ENCODE data around the gene TTLL11. TPM values are rescaled to one million over a fixed set of nuclear protein-coding genes. Genes with fewer than 3 reads are reported as not detected.

TTLL11 gene
- total RNA-seq, 1 donor from 2014 or later, result 4.0 TPM

GRCh38 chr9:122100756-122101155, 7.6 kb upstream of the TTLL11 start:
- no peak for DNase-seq (ENCODE audit: low spot score)
- TF ChIP-seq CTCF (IDR thresholded peaks at IDR 0.05; ENCODE audit: unreplicated experiment), result no peak
- H3K9me3 Mint-ChIP-seq (ENCODE audit: unreplicated experiment), result no peaks in the 10 kb centered on the region
- H3K27me3 Mint-ChIP-seq (ENCODE audit: unreplicated experiment), result peaks cover 4% of the 10 kb centered on the region
- peaks cover 4% of the 10 kb centered on the region for H3K4me1 Mint-ChIP-seq (ENCODE audit: unreplicated experiment)
- no peak overlapping the region for H3K4me3 Mint-ChIP-seq (ENCODE audit: unreplicated experiment)
- H3K36me3 Mint-ChIP-seq (ENCODE audit: low read depth, unreplicated experiment), result peaks cover 3% of the 10 kb centered on the region
- H3K27ac Mint-ChIP-seq (ENCODE audit: unreplicated experiment), result no peak overlapping the region

- peaks cover 9% of the 10 kb centered on the region for H3K4me1 Mint-ChIP-seq (ENCODE audit: unreplicated experiment)
- TF ChIP-seq CTCF (IDR thresholded peaks at IDR 0.05; ENCODE audit: unreplicated experiment), result peak; percentile 96
- no peaks in the 10 kb centered on the region for H3K9me3 Mint-ChIP-seq (ENCODE audit: unreplicated experiment)
- no peak overlapping the region for H3K4me3 Mint-ChIP-seq (ENCODE audit: unreplicated experiment)
- peaks cover 4% of the 10 kb centered on the region for H3K27me3 Mint-ChIP-seq (ENCODE audit: unreplicated experiment)
- H3K36me3 Mint-ChIP-seq (ENCODE audit: low read depth, unreplicated experiment), result peaks cover 3% of the 10 kb centered on the region
- DNase-seq (ENCODE audit: low spot score), result peak; percentile 83
- no peak overlapping the region for H3K27ac Mint-ChIP-seq (ENCODE audit: unreplicated experiment)
Measured at GRCh38 chr9:122099271-122099869, 6.3 kb upstream of the TTLL11 start.

- H3K4me3 Mint-ChIP-seq (ENCODE audit: unreplicated experiment), result no peak overlapping the region
- no peak for TF ChIP-seq CTCF (IDR thresholded peaks at IDR 0.05; ENCODE audit: unreplicated experiment)
- H3K9me3 Mint-ChIP-seq (ENCODE audit: unreplicated experiment), result no peaks in the 10 kb centered on the region
- no peaks in the 10 kb centered on the region for H3K36me3 Mint-ChIP-seq (ENCODE audit: low read depth, unreplicated experiment)
- H3K4me1 Mint-ChIP-seq (ENCODE audit: unreplicated experiment), result peaks cover 9% of the 10 kb centered on the region
- H3K27me3 Mint-ChIP-seq (ENCODE audit: unreplicated experiment), result peaks cover 4% of the 10 kb centered on the region
- no peak for DNase-seq (ENCODE audit: low spot score)
- H3K27ac Mint-ChIP-seq (ENCODE audit: unreplicated experiment), result no peak overlapping the region
Measured at GRCh38 chr9:122097679-122098315, 4.7 kb upstream of the TTLL11 start.

- H3K27me3 Mint-ChIP-seq (ENCODE audit: unreplicated experiment), result peaks cover 9% of the 10 kb centered on the region
- H3K36me3 Mint-ChIP-seq (ENCODE audit: low read depth, unreplicated experiment), result peaks cover 4% of the 10 kb centered on the region
- H3K4me3 Mint-ChIP-seq (ENCODE audit: unreplicated experiment), result no peak overlapping the region
- H3K4me1 Mint-ChIP-seq (ENCODE audit: unreplicated experiment), result peaks cover 9% of the 10 kb centered on the region
- no peak for TF ChIP-seq CTCF (IDR thresholded peaks at IDR 0.05; ENCODE audit: unreplicated experiment)
- no peaks in the 10 kb centered on the region for H3K9me3 Mint-ChIP-seq (ENCODE audit: unreplicated experiment)
- no peak overlapping the region for H3K27ac Mint-ChIP-seq (ENCODE audit: unreplicated experiment)
- no peak for DNase-seq (ENCODE audit: low spot score)
Measured at GRCh38 chr9:122096620-122097415, 3.7 kb upstream of the TTLL11 start.
